Measurements from ENCODE around the gene PSMD11. TPM values are rescaled to one million over a fixed set of nuclear protein-coding genes. Genes with fewer than 3 reads are reported as not detected.

PSMD11 gene
- total RNA-seq, 1 donor from 2014 or later: 109 TPM

GRCh38 chr17:32477220-32477619, 32.9 kb downstream of the PSMD11 start:
- no peak for TF ChIP-seq CTCF (conservative IDR thresholded peaks at IDR 0.05)
- H3K27ac Mint-ChIP-seq: no peak overlapping the region
- H3K4me3 Mint-ChIP-seq: no peak overlapping the region
- no peaks in the 10 kb centered on the region for H3K9me3 Mint-ChIP-seq
- DNase-seq (ENCODE audit: extremely low spot score, unreplicated experiment): no peak
- H3K27me3 Mint-ChIP-seq: no peaks in the 10 kb centered on the region
- no peaks in the 10 kb centered on the region for H3K4me1 Mint-ChIP-seq (ENCODE audit: unreplicated experiment)
- peaks cover 34% of the 10 kb centered on the region for H3K36me3 Mint-ChIP-seq

- Mint-ChIP-seq H3K36me3 (peaks cover 28% of the 10 kb centered on the region), H3K4me1 (ENCODE audit: unreplicated experiment) (peaks cover 10% of the 10 kb centered on the region), H3K27ac (no peak overlapping the region), H3K9me3 (no peaks in the 10 kb centered on the region), H3K27me3 (no peaks in the 10 kb centered on the region), H3K4me3 (no peak overlapping the region)
- TF ChIP-seq CTCF (conservative IDR thresholded peaks at IDR 0.05): no peak
- DNase-seq (ENCODE audit: extremely low spot score, unreplicated experiment): no peak
Measured at GRCh38 chr17:32479074-32479617, 34.8 kb downstream of the PSMD11 start.

GRCh38 chr17:32481193-32481592, 36.9 kb downstream of the PSMD11 start:
- no peak overlapping the region for H3K4me3 Mint-ChIP-seq
- peaks cover 12% of the 10 kb centered on the region for H3K4me1 Mint-ChIP-seq (ENCODE audit: unreplicated experiment)
- no peaks in the 10 kb centered on the region for H3K9me3 Mint-ChIP-seq
- peak; percentile 22 for DNase-seq (ENCODE audit: extremely low spot score, unreplicated experiment)
- H3K27ac Mint-ChIP-seq: no peak overlapping the region
- peaks cover 25% of the 10 kb centered on the region for H3K36me3 Mint-ChIP-seq
- no peak for TF ChIP-seq CTCF (conservative IDR thresholded peaks at IDR 0.05)
- no peaks in the 10 kb centered on the region for H3K27me3 Mint-ChIP-seq

- peaks cover 16% of the 10 kb centered on the region for H3K4me1 Mint-ChIP-seq (ENCODE audit: unreplicated experiment)
- DNase-seq (ENCODE audit: extremely low spot score, unreplicated experiment): no peak
- no peak overlapping the region for H3K27ac Mint-ChIP-seq
- no peaks in the 10 kb centered on the region for H3K9me3 Mint-ChIP-seq
- H3K36me3 Mint-ChIP-seq: peaks cover 16% of the 10 kb centered on the region
- TF ChIP-seq CTCF (conservative IDR thresholded peaks at IDR 0.05): no peak
- H3K4me3 Mint-ChIP-seq: no peak overlapping the region
- H3K27me3 Mint-ChIP-seq: peaks cover 3% of the 10 kb centered on the region
Measured at GRCh38 chr17:32482568-32483320, 38.4 kb downstream of the PSMD11 start.

GRCh38 chr17:32483451-32484019, 39.2 kb downstream of the PSMD11 start:
- Mint-ChIP-seq H3K36me3 (peaks cover 19% of the 10 kb centered on the region), H3K4me1 (ENCODE audit: unreplicated experiment) (peaks cover 20% of the 10 kb centered on the region), H3K9me3 (no peaks in the 10 kb centered on the region), H3K27ac (peak overlapping the region; percentile 84), H3K27me3 (peaks cover 3% of the 10 kb centered on the region), H3K4me3 (peak overlapping the region; percentile 80)
- DNase-seq (ENCODE audit: extremely low spot score, unreplicated experiment): peak; percentile 73
- TF ChIP-seq CTCF (conservative IDR thresholded peaks at IDR 0.05): peak; percentile 78
